ENCODE results near the gene HMMR. TPM values are rescaled to one million over a fixed set of nuclear protein-coding genes. Genes with fewer than 3 reads are reported as not detected.
"Not testable (repeated sequence)": the region's sequence is repeated elsewhere in the genome, so short reads cannot be mapped to it uniquely, and the experiment has no call there.

The HMMR gene, protein sequence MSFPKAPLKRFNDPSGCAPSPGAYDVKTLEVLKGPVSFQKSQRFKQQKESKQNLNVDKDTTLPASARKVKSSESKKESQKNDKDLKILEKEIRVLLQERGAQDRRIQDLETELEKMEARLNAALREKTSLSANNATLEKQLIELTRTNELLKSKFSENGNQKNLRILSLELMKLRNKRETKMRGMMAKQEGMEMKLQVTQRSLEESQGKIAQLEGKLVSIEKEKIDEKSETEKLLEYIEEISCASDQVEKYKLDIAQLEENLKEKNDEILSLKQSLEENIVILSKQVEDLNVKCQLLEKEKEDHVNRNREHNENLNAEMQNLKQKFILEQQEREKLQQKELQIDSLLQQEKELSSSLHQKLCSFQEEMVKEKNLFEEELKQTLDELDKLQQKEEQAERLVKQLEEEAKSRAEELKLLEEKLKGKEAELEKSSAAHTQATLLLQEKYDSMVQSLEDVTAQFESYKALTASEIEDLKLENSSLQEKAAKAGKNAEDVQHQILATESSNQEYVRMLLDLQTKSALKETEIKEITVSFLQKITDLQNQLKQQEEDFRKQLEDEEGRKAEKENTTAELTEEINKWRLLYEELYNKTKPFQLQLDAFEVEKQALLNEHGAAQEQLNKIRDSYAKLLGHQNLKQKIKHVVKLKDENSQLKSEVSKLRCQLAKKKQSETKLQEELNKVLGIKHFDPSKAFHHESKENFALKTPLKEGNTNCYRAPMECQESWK
- polyA plus RNA-seq = under 1 TPM in 2 of 3 donors, not detected in 1; 0.19 to 0.21 TPM

DNA sequence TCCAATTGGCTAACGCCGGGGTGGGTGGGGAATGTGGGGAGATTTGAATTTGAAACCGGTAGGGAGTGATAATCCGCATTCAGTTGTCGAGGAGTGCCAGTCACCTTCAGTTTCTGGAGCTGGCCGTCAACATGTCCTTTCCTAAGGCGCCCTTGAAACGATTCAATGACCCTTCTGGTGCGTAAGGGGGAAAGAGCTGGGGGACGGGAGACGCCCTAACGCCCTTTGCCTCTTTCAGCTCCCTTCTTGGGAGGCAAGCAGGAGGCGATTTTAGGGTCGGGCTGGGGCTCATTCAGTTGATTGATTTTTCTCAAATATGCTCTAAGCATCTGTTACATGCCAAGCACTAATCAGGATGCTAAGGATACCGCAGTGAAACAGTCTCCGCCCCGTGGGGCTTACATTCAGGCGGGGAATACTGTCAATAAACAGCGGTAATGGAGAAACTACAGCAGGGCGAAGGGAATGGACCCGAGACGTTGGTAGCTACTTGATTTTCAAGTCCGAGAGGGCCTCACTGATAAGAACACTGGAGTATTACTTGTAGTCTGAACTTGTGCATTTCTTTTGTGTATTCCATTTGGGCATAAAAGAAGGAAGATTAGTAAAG is at the start of gene HMMR:
Gene HMMR (plus strand): TSS at position 71 of the 610 bp plus-strand sequence. CDS start 61 bp downstream, at position 132.
- H3K27ac ChIP-seq (ENCODE audit: low read depth, low read length) = peak within 1 kb of the TSS; percentile 88
- WGBS, 3 donors = 0% methylated on average over 23 of the region's 23 CpGs

DNA sequence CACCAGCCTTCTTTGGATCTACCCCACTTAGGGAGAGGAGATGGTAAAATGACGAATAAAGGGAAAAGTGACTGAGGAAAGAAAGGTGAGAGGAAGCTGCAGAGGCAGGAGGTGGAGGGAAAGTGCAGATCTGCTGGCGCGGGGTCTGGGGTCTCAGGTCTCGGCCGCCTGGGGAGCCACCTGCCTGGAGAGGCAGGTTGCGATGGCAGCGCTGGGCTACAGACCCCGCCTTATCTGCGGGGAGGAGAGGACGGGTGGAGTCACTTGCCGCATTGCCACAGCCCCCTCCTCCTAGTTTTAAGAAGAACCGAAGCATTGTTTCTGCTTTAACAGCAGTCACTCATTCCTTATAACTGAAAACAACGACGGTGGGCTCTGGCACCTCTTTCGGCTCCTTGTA is 44.8 kb upstream of the HMMR start:
- WGBS, 3 donors = 18 to 29% (median 24%) methylated on average over 15 of the region's 15 CpGs
- not testable (repeated sequence) for H3K27ac ChIP-seq (ENCODE audit: low read depth, low read length)

DNA sequence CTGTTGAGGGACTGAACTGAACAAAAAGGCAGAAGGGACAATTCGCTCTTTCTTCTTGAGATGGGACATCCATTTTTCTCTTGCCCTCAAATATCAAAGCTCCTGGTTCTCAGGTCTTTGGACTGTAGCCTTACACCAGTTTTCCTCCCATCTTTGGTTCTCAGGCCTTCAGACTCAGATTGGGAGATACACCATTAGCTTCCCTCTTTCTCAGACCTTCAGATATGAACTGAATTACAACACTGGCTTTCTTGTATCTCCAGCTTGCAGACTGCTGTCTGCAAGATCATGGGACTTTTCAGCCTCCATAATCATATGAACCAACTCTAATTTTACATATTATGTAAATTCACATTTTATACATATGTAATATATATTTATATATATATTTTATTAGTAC is 35.6 kb upstream of the HMMR start:
- no peak overlapping the region for H3K27ac ChIP-seq (ENCODE audit: low read depth, low read length)
- WGBS, 3 donors = 88 to 100% (median 95%) methylated on average over 1 of the region's 1 CpG

DNA sequence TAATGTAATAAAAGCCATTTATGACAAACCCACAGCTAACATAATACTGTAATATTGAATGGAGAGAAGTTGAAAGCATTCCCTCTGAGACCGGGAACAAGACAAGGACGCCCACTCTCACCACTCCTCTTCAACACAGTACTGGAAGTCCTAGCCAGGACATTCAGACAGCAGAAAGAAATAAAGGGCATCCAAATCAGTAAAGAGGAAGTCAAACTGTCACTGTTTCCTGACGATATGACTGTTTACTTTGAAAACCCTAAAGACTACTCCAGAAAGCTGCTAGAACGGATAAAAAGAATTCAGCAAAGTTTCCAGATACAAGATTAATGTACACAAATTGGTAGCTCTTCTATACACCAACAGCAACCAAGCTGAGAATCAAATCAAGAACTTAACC is 34.3 kb upstream of the HMMR start:
- WGBS, 3 donors = 29 to 59% (median 37%) methylated on average over 4 of the region's 4 CpGs
- H3K27ac ChIP-seq (ENCODE audit: low read depth, low read length) = not testable (repeated sequence)

DNA sequence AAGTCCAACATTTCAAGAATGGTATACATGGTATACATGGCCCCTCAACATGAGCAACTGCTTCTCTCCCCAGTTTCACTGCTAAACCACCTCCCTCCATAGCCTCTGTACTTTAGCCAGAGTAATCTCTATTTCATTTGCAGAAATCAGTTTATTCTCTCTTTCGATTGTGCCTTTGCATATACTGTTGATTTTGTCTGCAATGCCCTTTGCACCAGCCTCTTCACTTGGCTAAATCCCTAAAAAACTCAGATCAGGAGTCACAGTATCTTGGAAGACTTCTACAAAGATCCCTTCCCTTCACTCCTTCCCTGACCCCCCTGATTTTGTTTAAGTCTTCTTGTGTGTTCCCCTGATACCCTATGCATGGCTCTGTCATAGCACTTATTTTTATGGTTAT is 27.9 kb upstream of the HMMR start:
- 59 to 88% (median 84%) methylated on average over 1 of the region's 1 CpG for WGBS, 3 donors
- H3K27ac ChIP-seq (ENCODE audit: low read depth, low read length) = no peak overlapping the region

DNA sequence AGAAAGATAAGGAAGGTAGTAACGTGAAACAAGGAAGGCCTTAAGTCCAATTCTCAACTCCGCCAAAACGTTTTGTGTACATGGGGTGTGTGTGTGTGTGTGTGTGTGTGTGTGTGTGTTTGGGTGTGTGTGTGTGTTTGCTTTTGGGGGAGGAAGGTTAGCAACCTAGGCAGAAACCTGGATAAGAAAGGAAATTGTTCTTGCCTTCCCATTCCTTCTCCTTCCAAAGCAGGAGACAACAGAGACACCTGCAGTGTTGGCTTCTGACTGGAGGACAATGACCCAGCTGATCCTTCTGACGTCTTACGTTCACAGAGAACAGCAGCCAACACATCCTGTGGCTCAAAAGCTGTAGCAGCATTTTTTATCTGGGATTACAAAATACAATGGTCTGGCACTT is 27.2 kb upstream of the HMMR start:
- no peak overlapping the region for H3K27ac ChIP-seq (ENCODE audit: low read depth, low read length)
- WGBS, 3 donors = 21 to 51% (median 50%) methylated on average over 5 of the region's 5 CpGs

DNA sequence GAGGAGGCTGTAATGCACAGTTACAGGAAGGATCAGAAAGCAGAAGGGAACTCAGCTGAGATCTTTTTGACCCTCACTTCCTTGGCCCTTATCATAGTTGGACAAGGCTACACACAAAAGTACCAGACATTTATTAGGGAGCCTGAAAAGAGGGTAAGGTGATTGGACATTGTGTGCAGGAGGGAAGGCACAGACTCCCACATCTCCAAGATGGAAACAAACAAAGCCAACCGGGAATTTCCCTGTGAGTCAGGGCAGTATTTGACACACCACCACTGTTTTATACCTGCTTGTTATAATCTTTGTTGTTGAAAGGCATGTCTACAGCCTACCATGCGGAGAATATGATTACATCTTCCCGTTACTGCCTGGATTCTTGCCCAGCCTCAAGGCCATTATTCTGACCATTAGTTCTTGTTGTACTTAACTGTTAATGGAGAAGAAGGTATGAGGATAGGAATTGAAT is 26.0 kb upstream of the HMMR start:
- no peak overlapping the region for H3K27ac ChIP-seq (ENCODE audit: low read depth, low read length)
- WGBS, 3 donors = 11 to 53% (median 51%) methylated on average over 3 of the region's 3 CpGs

DNA sequence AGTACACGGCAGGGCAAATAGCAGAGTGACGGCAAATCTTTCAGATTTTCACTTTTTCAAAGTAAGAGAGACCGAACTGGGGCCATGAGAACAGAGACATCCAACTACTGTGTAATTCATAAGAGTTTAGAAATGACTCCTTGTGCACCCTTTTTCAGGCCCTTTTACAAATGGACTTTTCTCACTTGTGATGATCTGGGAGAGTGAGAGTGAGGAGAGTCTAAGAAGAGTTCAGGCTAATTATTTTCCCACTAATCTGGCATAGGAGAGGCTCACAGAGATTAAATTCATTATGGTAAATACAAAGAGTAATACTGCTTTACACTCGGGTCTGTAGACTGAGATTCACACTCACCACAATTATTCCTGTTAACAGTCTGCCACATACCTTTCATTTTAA is 23.9 kb upstream of the HMMR start:
- H3K27ac ChIP-seq (ENCODE audit: low read depth, low read length) = no peak overlapping the region
- WGBS, 3 donors = 78 to 87% (median 82%) methylated on average over 4 of the region's 4 CpGs

DNA sequence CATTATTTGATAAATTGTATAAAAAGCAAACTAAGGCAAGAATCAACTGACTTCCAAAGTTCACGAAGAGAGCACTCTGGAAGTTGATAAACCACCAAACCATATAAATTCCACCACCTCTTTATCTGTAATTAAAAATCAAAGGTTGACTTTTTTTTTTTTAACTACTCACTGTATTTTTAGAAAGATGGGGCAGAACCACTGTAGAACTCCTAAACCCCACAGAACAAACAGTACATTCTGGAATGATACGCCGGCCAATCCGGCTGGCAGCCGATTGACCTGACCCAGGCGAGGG is 23.5 kb upstream of the HMMR start:
- no peak overlapping the region for H3K27ac ChIP-seq (ENCODE audit: low read depth, low read length)
- 2 to 5% (median 4%) methylated on average over 6 of the region's 6 CpGs for WGBS, 3 donors

DNA sequence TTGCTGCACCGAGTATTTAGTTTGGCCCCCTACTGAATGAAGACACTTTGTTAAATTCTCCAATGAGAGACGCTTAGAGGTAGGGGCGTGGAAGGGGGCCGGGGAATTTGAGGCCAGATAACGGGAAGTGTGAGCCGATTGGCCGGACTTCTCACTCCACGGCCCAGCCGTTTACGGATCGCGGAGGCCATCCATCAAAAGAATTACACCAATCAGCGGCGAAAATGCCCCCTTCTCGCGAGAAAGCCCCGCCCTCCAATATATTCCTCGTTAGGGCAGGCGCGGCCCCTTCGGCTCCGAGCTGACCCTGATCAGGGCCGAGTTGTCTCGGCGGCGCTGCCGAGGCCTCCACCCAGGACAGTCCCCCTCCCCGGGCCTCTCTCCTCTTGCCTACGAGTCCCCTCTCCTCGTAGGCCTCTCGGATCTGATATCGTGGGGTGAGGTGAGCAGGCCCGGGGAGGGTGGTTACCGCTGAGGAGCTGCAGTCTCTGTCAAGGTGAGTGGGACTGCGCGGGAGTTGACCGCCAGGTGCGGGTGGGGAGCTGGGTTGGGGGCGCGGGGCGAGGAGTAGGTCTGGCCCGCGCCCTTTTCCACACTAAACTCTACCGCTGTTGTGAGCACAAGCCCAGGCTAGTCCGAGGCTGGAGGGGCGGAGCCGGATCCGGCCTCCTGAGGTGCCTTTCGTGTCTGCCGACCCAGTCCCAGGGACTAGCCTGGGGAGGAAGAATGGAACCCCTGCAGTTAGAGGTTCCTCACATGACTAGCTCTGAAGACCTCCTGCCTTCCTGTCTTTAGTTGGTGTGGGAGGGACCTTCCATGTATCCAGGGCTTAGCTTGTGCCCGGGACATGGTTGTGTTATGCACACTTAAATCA is 22.9 kb upstream of the HMMR start, which contains the start of gene CCNG1:
Gene CCNG1 (plus strand): TSS at position 287 of the 874 bp plus-strand sequence. CDS start 1,662 bp downstream, outside the sequence.
- 0 to 1% (median 0%) methylated on average over 49 to 51 of the region's 51 CpGs for WGBS, 3 donors

DNA sequence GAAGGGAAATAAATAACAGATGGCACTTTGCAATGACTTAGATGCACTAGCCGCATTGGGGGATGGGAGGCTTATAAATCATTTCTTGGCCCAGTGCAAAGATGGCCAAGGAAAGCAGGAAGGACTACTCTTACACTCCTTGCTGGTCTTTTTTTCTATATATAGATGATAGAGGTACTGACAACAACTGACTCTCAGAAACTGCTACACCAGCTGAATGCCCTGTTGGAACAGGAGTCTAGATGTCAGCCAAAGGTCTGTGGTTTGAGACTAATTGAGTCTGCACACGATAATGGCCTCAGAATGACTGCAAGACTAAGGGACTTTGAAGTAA is 21.4 kb upstream of the HMMR start:
- 46 to 49% (median 47%) methylated on average over 2 of the region's 2 CpGs for WGBS, 3 donors
- no peak overlapping the region for H3K27ac ChIP-seq (ENCODE audit: low read depth, low read length)

More for the DNA sequence above, 22.9 kb upstream of the HMMR start, which contains the start of gene CCNG1:
- H3K27ac ChIP-seq (ENCODE audit: low read depth, low read length) = no peak within 1 kb of the TSS

DNA sequence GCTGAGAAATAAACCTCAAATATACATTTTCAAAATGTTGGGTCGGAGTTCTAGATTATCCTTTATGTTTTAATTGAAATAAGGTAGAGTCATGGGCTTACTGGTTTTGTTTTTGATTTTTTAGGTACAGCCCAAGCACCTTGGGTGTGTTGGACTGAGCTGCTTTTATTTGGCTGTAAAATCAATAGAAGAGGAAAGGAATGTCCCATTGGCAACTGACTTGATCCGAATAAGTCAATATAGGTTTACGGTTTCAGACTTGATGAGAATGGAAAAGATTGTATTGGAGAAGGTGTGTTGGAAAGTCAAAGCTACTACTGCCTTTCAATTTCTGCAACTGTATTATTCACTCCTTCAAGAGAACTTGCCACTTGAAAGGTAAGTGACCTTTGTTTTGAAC is 19.5 kb upstream of the HMMR start:
- no peak overlapping the region for H3K27ac ChIP-seq (ENCODE audit: low read depth, low read length)
- WGBS, 3 donors = 66 to 98% (median 95%) methylated on average over 3 of the region's 3 CpGs

DNA sequence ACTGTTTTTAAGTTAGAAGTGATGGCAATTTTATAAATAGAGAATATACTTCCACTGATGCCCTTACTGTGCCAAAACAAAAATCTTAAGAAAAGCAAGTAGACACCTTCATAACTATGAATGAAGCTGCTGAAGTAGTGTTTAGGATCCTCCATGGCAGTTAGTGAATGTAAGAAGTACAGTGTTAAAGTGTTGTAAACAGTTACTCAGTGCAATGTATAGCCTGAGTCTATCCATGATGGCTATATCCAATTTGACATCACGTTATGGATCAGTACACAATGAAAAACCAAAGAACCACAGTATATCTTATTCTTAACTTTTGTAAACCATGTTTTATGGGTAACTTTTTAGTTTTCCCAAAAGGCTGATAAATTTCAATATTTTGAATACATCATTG is 15.9 kb upstream of the HMMR start:
- 85 to 93% (median 90%) methylated on average over 1 of the region's 1 CpG for WGBS, 3 donors

DNA sequence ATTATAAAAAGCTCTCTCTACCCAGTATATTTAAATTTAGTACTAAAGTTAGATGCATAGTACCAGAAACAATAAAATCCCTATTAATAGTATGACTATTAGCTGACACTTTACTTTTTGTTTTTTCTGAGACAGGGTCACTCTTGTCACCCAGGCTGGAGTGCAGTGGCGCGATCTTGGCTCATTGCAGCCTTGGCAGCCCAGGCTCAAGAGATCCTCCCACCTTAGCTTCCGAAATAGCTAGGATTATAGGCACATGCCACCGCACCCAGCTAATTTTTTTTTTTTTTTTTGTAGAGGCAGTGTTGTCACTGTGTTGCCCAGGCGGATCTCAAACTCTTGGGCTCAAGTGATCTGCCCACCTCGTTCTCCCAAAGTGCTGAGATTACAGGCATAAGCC is 15.1 kb upstream of the HMMR start:
- no peak overlapping the region for H3K27ac ChIP-seq (ENCODE audit: low read depth, low read length)
- 90 to 96% (median 93%) methylated on average over 6 of the region's 6 CpGs for WGBS, 3 donors

More for the DNA sequence above, 15.9 kb upstream of the HMMR start:
- no peak overlapping the region for H3K27ac ChIP-seq (ENCODE audit: low read depth, low read length)

DNA sequence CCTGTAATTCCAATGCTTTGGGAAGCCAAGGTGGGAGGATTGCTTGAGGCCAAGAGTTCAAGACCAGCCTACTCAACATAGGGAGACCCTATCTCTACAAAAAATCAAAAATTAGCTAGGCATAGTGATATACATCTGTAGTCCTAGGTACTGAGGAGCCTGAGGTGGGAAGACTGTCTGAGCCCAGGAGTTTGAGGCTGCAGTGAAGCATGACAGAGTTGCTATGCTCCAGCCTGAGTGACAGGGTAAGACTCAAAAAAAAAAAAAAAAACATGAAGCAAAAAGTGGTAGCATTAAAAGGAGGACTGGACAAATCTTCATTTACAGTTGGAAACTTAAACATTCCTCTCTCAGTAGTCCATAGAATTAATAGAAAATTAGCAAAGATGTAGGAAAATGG is 13.2 kb upstream of the HMMR start:
- no peak overlapping the region for H3K27ac ChIP-seq (ENCODE audit: low read depth, low read length)

DNA sequence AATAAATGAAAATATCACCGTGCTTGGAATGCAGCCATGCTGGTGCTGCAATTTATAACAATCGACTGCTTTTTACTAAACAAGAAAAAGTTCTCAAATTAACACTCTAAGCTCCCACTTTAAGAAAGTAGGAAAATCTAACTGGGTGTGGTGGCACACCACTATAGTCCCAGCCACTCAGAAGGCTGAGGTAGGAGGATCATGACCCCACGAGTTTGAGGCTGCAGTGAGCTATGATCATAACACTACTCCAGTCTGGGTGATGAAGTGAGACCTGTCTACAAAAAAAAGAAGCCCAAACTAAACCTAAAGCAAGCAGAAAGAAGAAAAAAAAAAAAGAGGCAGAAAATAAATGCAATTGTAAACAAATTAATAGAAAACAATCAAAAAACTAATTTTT is 12.6 kb upstream of the HMMR start:
- H3K27ac ChIP-seq (ENCODE audit: low read depth, low read length) = no peak overlapping the region
- WGBS, 3 donors = 84 to 87% (median 87%) methylated on average over 3 of the region's 3 CpGs

DNA sequence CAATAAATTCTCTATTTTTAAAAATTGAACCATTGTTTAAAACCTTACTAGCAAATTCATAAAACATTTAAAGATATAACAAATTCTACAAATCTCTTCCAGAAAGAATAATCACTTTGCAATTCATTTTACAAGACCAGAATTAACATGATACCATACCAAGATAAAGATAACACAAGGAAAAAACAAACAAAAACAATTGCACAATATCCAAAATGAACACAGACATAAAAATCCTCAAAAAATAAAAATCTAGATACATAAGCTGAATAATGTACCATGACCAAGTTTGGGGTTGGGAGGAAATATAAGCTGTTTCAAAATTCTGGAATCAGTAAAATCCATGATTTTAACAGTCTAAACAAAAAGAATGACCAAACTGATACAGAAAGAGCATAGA is 11.9 kb upstream of the HMMR start:
- no peak overlapping the region for H3K27ac ChIP-seq (ENCODE audit: low read depth, low read length)

DNA sequence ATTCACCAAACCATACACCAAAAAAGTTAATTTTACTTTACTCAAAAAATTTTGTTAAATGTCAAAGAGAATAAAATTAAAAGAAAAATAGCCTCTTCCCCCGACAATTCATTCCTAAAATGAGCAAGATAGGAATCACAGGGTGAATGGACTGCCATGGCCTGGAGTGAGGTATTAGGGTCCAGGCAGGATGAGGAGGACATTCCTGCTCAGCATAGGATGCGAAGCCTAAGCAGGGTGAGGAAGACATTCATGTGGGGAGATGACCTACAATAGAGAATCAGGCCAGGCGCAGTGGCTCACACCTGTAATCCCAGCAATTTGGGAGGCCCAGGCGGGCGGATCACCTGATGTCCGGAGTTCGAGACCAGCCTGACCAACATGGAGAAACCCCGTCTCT is 8.9 kb upstream of the HMMR start:
- WGBS, 3 donors = 95 to 99% (median 97%) methylated on average over 8 of the region's 8 CpGs
- no peak overlapping the region for H3K27ac ChIP-seq (ENCODE audit: low read depth, low read length)

DNA sequence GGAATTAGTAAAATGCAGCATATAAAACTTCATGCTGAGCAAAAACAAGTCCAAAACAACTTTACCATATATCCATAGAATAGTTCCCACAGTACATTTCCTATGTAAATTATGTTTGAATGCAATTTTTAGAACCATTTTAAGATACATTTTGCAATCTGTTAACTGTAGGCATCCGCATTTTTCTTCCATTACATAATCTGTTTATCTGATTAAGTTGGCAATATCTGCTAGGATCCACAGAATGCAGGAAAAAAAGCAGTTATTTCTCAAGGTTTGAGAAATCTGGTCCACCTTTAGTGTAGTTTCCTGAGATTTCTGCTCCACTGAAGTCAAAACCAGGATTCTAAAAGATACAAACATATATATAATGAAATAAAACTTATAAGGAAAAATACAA is 6.7 kb upstream of the HMMR start:
- 41 to 67% (median 58%) methylated on average over 1 of the region's 1 CpG for WGBS, 3 donors
- no peak overlapping the region for H3K27ac ChIP-seq (ENCODE audit: low read depth, low read length)
